Right ventricle myocardium superior (tissue), 1 donor: ENCODE measurements around the gene OR5M3. TPM values are rescaled to one million over a fixed set of nuclear protein-coding genes. Genes with fewer than 3 reads are reported as not detected.

Experiments used
- ATAC-seq: fragments of 200-7000 bp; cut with Tn5 transposase; one replicate; pipeline ENCODE4 v1.9.1; 2020; ENCODE audit warnings: mild to moderate bottlenecking; ENCODE audit not compliant: poor library complexity
- DNase-seq: peaks from one replicate; pipeline ENCODE4 v3.0.0-alpha.2; 2020
- intact Hi-C: fragments of 100-400 bp; cut with DNase I; formaldehyde crosslinking; loops from one replicate; pipeline ENCODE4 v1.11.2; 2022
- long read RNA-seq: library from polyadenylated mRNA; unstranded; transcript quantifications from one replicate; pipeline ENCODE4 v2.0.0, GENCODE V29; 2021
- total RNA-seq: library from RNA; stranded (reverse); fragmentation: NEBNext Ultra II Directional; extraction: Animal tissue kit (Norgen Biotek cat#: 25700); gene quantifications from one replicate; pipeline ENCODE4 v1.2.1, GENCODE V29; 2021
- donor health status: DM: no; HTN: yes; CAD: no; lungs with severe emphysema.

Gene OR5M3
- not detected for total RNA-seq
- long read RNA-seq: 0 reads

DNA sequence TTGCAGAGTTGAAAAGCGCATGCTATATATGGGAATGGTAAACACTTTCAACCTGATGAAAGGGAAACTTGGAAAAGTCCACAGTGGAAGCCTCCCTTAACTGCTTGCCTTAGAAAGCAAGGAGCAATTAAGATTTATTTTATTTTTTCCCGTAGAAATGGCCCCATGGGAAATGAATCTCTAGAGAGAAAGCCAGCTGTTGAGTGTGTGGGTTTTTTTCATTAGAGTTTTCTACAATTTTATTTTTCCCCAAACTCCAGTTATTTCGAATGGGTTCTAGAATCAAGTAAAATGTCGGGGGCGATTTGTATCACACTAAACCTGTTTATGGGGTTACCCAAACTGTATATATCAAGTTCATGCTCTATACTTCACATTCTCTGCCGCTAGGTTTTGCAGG is at the start of gene OR5M3:
TSS of gene OR5M3 (minus strand) at position 101 of the 400 bp plus-strand sequence. CDS start 2,855 bp downstream, outside the sequence.
- intact Hi-C loops: no loop called here
- DNase-seq: no peak
- ATAC-seq: no peak

DNA sequence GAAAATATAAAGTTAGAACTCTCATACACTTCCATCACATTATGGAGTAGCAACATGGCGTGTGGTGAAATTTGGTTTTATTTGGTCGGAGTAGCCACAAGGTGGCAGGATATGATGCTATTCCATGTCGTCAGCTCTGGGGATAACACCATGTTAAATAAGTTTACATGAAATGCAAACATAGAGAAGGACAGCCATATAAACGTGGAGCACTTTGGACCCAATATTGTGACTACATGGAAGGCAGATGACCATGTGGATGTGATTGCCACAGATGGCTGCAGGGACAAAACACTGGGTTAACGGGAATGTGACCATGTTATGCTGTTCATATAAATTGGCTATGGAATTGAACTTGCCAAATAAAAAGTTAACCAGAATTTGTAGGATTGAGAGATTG is 48.9 kb upstream of the OR5M3 start:
- intact Hi-C loops: no loop called here
- ATAC-seq (no peak), DNase-seq (no peak)

DNA sequence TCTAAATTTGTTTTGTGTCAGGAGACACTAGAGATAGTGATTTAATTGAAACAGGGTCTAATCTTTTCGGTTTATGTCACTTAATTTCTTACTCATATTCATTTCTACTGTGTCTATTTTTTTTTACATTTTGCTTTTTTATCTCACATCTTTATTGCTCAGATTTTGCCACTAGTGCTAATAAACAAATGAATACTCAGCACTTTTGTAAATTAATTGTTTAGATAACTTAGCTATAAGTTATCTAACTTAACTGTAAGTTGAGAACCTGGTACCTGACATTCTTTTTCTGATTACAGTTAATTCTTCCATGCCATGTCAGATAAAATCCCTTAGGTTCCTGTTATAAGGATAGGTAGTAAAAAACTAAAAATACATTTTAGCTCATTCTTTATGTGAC is 40.1 kb upstream of the OR5M3 start:
- DNase-seq (no peak), ATAC-seq (no peak)
- intact Hi-C loops: no loop called here

DNA sequence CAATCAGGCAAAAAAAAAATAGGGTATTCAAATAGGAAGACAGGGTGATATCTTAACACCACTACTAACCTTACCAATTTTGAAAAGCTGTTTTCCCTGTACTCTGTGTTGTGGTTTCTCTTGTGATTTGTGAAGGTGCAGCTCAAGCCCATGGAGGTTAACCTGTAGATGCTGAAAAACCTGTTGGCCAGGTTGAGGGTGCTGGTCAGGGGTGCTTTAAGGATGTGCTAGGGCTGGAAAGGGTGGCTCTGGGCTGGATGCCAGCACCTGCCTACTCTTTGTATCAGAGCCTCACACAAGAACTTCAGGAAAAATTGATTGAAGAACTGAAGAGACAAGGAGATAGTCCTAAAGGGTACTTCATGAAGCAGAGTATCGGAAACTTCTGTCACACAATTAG is 36.3 kb upstream of the OR5M3 start:
- ATAC-seq: no peak
- intact Hi-C loops: no loop called here

DNA sequence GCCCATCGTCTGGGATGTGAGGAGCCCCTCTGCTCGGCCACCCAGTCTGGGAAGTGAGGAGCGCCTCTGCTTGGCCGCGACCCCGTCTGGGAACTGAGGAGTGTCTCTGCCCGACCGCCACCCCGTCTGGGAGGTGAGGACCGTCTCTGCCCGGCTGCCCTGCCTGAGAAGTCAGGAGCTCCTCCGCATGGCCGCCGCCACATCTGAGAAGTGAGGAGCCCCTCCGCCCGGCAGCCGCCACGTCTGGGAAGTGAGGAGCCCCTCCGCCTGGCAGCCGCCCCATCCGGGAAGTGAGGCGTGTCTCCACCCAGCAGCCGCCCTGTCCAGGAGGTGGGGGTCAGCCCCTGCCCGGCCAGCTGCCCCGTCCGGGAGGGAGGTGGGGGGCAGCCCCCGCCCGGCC is 23.9 kb upstream of the OR5M3 start:
- ATAC-seq (no peak), DNase-seq (no peak)
- intact Hi-C loops: no loop called here

More for the DNA sequence above, 36.3 kb upstream of the OR5M3 start:
- no peak for DNase-seq

DNA sequence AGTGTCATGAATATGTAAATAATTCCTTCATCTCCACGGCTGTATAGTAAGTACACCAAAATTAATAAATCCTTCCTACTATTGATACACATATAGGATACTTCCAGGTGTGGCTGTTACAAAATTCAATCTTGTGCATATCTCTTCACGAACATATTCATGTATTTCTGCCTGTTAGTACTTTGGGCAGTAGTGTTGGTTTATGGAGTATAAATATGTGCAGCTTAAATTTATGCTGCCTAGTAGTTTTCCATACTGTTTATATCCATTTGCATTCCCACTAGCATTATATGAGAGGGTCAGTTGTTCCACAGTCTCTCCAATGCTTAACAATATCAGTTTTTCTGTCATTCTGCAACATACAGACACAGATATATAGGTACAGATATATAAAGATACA is 22.0 kb upstream of the OR5M3 start:
- no peak for ATAC-seq
- intact Hi-C loops: no loop called here
- DNase-seq: no peak

DNA sequence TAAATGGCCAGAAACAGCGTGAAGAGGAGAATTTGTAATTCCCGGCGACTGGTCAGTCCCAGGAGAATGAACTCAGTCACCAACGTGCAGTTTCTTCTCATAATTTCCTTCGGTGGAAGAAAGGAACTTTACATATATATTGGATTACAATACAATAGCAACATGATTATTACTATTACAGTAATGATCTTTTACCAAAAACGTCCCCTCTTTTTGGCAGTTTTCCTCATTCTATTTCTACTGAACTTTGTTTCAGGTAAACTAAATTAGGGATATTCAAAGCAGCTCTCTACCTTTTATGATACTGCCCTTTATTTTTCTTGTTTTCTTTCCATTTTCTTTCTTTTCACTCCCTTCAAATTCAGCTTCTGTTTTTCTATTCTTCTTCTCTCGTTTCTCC is 18.1 kb upstream of the OR5M3 start, which contains the start of gene OR5M8:
TSS of gene OR5M8 (minus strand) at position 101 of the 400 bp plus-strand sequence. CDS start at position 101, 0 bp downstream.
- intact Hi-C loops: no loop called here
- no peak for DNase-seq
- no peak for ATAC-seq

DNA sequence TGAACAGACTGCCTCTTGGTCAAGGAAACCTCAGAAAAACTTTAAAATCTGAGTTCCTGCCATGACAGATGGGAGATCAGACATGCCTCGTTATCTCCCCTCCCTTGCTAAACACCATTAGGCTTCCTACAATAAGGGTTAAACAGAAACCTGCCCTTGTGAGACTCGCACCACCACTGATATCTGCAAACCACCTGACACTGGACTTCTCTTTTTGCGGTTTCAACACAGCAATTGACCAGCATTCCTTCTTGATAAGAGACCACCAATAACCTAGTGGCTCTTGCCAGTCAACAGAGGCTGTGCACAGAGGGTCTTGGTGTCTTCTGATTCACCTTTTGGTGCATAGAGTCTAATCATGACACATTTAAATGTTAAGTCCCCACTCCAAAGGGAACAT is 13.6 kb upstream of the OR5M3 start:
- intact Hi-C loops: no loop called here
- ATAC-seq (no peak), DNase-seq (no peak)

DNA sequence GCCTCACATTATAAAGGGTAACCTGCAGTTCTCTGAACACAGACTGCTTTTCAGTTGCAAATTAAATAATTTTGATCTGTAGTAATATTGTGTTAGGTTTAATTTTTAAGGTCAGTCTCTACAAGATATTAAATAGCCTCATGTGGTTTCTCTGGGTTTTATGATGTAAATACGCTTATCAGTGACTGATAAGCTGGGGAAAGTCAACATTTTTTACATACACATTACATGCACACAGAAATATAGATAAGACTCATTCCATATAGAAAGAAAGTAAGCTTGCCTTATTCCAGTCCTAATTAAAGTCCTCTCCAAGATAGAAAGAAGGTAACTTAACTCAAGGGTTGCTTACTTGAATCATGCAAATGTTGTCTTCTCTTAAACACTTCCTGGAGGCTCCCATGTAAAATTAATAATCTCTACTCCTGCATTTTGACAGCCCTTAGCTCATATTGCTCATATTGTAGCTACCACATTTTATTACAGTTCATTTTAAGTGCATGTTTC is 1.6 kb upstream of the OR5M3 start:
- intact Hi-C loops: no loop called here
- DNase-seq: no peak
- no peak for ATAC-seq

DNA sequence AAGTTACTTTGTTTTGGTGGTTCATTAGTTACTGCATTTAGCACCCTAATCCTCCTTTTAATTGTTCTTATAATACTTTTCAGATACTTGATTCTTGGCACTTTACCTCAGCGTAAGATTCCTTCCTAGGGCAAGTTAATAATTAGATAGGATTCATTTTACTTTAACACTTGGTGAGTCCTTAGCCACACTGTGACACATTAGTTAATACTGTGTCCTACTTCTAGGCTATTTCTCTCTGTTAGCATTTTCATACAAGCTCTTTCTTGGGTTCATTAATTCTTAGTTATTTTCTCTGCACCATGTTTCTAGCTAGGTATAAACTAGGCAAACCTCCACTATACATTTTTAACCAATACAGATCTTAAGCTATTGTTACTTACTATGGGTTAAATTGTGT is 16.1 kb downstream of the OR5M3 start:
- ATAC-seq (no peak), DNase-seq (no peak)
- intact Hi-C loops: no loop called here

DNA sequence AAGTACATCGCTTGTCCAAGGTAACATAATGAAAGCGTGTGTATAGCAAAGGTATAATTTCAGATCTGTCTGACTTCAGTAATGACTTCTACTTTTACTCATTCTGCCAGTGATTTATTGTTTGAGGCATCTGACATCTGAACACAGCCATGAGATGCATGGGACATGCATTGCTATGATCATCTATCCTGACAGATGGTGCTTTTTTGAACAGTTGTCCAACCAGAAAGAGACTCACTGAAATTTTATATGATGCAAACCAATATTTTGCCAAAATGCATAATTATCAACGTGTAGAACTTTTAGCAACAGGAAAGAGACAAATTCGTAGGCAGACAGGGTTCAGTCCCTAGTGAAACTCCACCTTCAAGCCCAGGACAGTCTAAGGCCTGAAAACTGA is 19.6 kb downstream of the OR5M3 start:
- ATAC-seq (no peak), DNase-seq (no peak)
- intact Hi-C loops: no loop called here

Other genes starting within 250 kb of the OR5M3 start
- not detected for gene OR5T2, start 239.1 kb downstream of the OR5M3 start, total RNA-seq
- gene OR5T3, start 221.1 kb downstream of the OR5M3 start, total RNA-seq: not detected
- gene OR5T1, start 199.2 kb downstream of the OR5M3 start, total RNA-seq: not detected
- gene OR8H1, start 181.1 kb downstream of the OR5M3 start, total RNA-seq: not detected
- gene OR8K3, start 158.2 kb downstream of the OR5M3 start, total RNA-seq: not detected
- not detected for gene OR8K1, start 127.3 kb downstream of the OR5M3 start, total RNA-seq
- gene OR8J1, start 119.1 kb downstream of the OR5M3 start, total RNA-seq: not detected
- gene OR8U1, start 97.7 kb downstream of the OR5M3 start, total RNA-seq: not detected
- gene OR5AL1, start 60.7 kb downstream of the OR5M3 start, total RNA-seq: not detected
- not detected for gene OR5M8, start 18.0 kb upstream of the OR5M3 start, total RNA-seq
- gene OR5M11, start 69.9 kb upstream of the OR5M3 start, total RNA-seq: not detected
- not detected for gene OR5M10, start 104.4 kb upstream of the OR5M3 start, total RNA-seq
- not detected for gene OR5M1, start 141.5 kb upstream of the OR5M3 start, total RNA-seq
- gene OR5AP2, start 169.1 kb upstream of the OR5M3 start, total RNA-seq: not detected
- gene OR5AR1, start 190.3 kb upstream of the OR5M3 start, total RNA-seq: not detected
- gene OR9G1, start 225.7 kb upstream of the OR5M3 start, total RNA-seq: not detected